Measurements from ENCODE around the gene PAX6.

Gene PAX6

GRCh38 chr11:31807799-31808667 lies 3.1 kb downstream of the PAX6 start:
- no peak for DNase-seq

GRCh38 chr11:31806928-31807798 lies 4.0 kb downstream of the PAX6 start:
- no peak for DNase-seq

GRCh38 chr11:31806186-31806927 lies 4.8 kb downstream of the PAX6 start:
- no peak for DNase-seq

- no peak for DNase-seq
Measured at GRCh38 chr11:31805629-31806185, 5.4 kb downstream of the PAX6 start.

- DNase-seq: no peak
Measured at GRCh38 chr11:31805037-31805628, 6.0 kb downstream of the PAX6 start.

GRCh38 chr11:31804312-31805036 lies 6.6 kb downstream of the PAX6 start:
- no peak for DNase-seq

- DNase-seq: no peak
Measured at GRCh38 chr11:31803813-31804311, 7.3 kb downstream of the PAX6 start.

- DNase-seq: no peak
Measured at GRCh38 chr11:31802990-31803812, 7.9 kb downstream of the PAX6 start.

- no peak for DNase-seq
Measured at GRCh38 chr11:31802609-31802989, 8.5 kb downstream of the PAX6 start.

- no peak for DNase-seq
Measured at GRCh38 chr11:31802000-31802551, 9.0 kb downstream of the PAX6 start.

GRCh38 chr11:31801298-31801702 lies 9.8 kb downstream of the PAX6 start:
- no peak for DNase-seq

GRCh38 chr11:31800398-31801265 lies 10.5 kb downstream of the PAX6 start:
- DNase-seq: no peak

GRCh38 chr11:31799435-31800397 lies 11.4 kb downstream of the PAX6 start:
- DNase-seq: no peak

GRCh38 chr11:31798554-31799434 lies 12.3 kb downstream of the PAX6 start:
- no peak for DNase-seq

GRCh38 chr11:31798057-31798553 lies 13.0 kb downstream of the PAX6 start:
- DNase-seq: no peak

- no peak for DNase-seq
Measured at GRCh38 chr11:31797190-31798056, 13.7 kb downstream of the PAX6 start.
